H1 (cell line): ENCODE results near the gene F2RL2. TPM values are rescaled to one million over a fixed set of nuclear protein-coding genes. Genes with fewer than 3 reads are reported as not detected.

Experiments
- CTBP2 ChIP-seq: IDR thresholded peaks from 2 replicates; pipeline ENCODE4 v1.7.0; 2011; ENCODE audit warnings: borderline replicate concordance, mild to moderate bottlenecking, moderate library complexity, mixed read lengths, low read length; ENCODE audit not compliant: insufficient read depth, insufficient read length
- HDAC6 ChIP-seq: IDR thresholded peaks from one replicate; pipeline ENCODE4 v1.7.1; 2012; ENCODE audit warnings: low read depth, mild to moderate bottlenecking, inconsistent platforms, low read length, moderate library complexity
- JUN ChIP-seq: IDR thresholded peaks from 2 replicates; pipeline ENCODE4 v1.6.1; 2011; ENCODE audit warnings: low read depth, mild to moderate bottlenecking, improper control_type of control experiment, low read length
- JUND ChIP-seq: IDR thresholded peaks from 2 replicates; pipeline ENCODE4 v1.6.1; 2011; ENCODE audit warnings: mild to moderate bottlenecking, improper control_type of control experiment, low read length
- KDM5A ChIP-seq: fragments of 200-600 bp; IDR thresholded peaks from 2 replicates; pipeline ENCODE4 v1.7.1; 2012; ENCODE audit warnings: mild to moderate bottlenecking, low read length, inconsistent platforms, mixed read lengths
- RNF2 ChIP-seq: fragments of 200-900, 300-1000 bp; sonication (generic); IDR thresholded peaks from 2 replicates; pipeline ENCODE4 v1.7.1; 2016; ENCODE audit warnings: borderline replicate concordance, low read depth, mild to moderate bottlenecking, antibody characterized with exemption, low read length; ENCODE audit not compliant: poor library complexity, severe bottlenecking; ENCODE audit errors: missing control alignments
- polyA plus RNA-seq, 7 experiments: library from polyadenylated mRNA; depleted of rRNA in 3 of 7; stranded (reverse) in 5 of 7; unstranded in 2 of 7; fragments of >200 nt in 5 of 7; fragments of 200-250 nt in 2 of 7; gene quantifications; 1 replicate in 5 of 7; 2 replicates in 1 of 7; 4 replicates in 1 of 7; pipeline versions ENCODE4 v1.2.1 to v1.2.3, GENCODE V29; 2011 to 2013; ENCODE audit warnings: missing spikeins in 2 of 7, mixed read lengths in 2 of 7
- total RNA-seq: library from RNA; stranded (reverse); fragmentation: NEBNext Ultra II Directional; extraction: Animal tissue kit (Norgen Biotek cat#: 25700); gene quantifications from 2 replicates; pipeline ENCODE4 v1.2.1, GENCODE V29; 2021

Gene F2RL2
- total and polyA plus RNA-seq, 2 of the 8 experiments (the other 6 are each of a cell fraction or from before 2014, with no cell fraction given) = 0.03 to 0.07 TPM

- TF ChIP-seq RNF2 (no peak), KDM5A (no peak), JUN (no peak), CTBP2 (no peak), HDAC6 (no peak), JUND (no peak)
Measured at GRCh38 chr5:76576996-76577395, 46.2 kb downstream of the F2RL2 start (continued).
